SH-SY5Y (cell line): ENCODE measurements around the gene CAMKK1.

ENCODE experiments used
- GATA2 ChIP-seq: IDR thresholded peaks from 2 replicates; pipeline ENCODE4 v1.6.1; 2011; ENCODE audit warnings: mild to moderate bottlenecking, low read depth, low read length
- GATA3 ChIP-seq: IDR thresholded peaks from 2 replicates; pipeline ENCODE4 v1.6.1; 2011; ENCODE audit warnings: low read depth, mild to moderate bottlenecking, low read length, moderate library complexity

- no peak for TF ChIP-seq GATA2
- TF ChIP-seq GATA3 = no peak
Measured at GRCh38 chr17:3895354-3895753, 2.5 kb upstream of the CAMKK1 start.
